Measurements from ENCODE around the gene AGO3. TPM values are rescaled to one million over a fixed set of nuclear protein-coding genes. Genes with fewer than 3 reads are reported as not detected.

AGO3 gene
- total and polyA plus RNA-seq, 4 donors = 3.0 to 19.5 (median 7.1) TPM

GRCh38 chr1:35914717-35915116, 16.2 kb upstream of the AGO3 start:
- Histone ChIP-seq H3K9ac (ENCODE audit: low read depth in 1 of 2, low read length in 2 of 2) (no peak overlapping the region), H3K4me1 (ENCODE audit: control insufficient read depth in 4 of 4, insufficient read depth in 4 of 4, low read length in 3 of 4) (no peaks in the 10 kb centered on the region), H3K27me3 (ENCODE audit: control insufficient read depth in 4 of 4, insufficient read depth in 4 of 4, low read length in 3 of 4) (no peaks in the 10 kb centered on the region), H3K27ac (ENCODE audit: low read depth in 1 of 2, low read length in 2 of 2) (no peak overlapping the region), H3K9me3 (ENCODE audit: control insufficient read depth in 4 of 4, low read length in 3 of 4) (no peaks in the 10 kb centered on the region), H3K4me3 (ENCODE audit: low read depth in 1 of 3, low read length in 3 of 3) (no peak overlapping the region), H3K36me3 (ENCODE audit: control insufficient read depth in 4 of 4, insufficient read depth in 3 of 4, low read depth in 1 of 4, low read length in 3 of 4) (peaks cover 8 to 74% (median 62%) of the 10 kb centered on the region in 4 donors)
- TF ChIP-seq, protein P1, sequence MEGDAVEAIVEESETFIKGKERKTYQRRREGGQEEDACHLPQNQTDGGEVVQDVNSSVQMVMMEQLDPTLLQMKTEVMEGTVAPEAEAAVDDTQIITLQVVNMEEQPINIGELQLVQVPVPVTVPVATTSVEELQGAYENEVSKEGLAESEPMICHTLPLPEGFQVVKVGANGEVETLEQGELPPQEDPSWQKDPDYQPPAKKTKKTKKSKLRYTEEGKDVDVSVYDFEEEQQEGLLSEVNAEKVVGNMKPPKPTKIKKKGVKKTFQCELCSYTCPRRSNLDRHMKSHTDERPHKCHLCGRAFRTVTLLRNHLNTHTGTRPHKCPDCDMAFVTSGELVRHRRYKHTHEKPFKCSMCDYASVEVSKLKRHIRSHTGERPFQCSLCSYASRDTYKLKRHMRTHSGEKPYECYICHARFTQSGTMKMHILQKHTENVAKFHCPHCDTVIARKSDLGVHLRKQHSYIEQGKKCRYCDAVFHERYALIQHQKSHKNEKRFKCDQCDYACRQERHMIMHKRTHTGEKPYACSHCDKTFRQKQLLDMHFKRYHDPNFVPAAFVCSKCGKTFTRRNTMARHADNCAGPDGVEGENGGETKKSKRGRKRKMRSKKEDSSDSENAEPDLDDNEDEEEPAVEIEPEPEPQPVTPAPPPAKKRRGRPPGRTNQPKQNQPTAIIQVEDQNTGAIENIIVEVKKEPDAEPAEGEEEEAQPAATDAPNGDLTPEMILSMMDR (IDR thresholded peaks at IDR 0.05; ENCODE audit: low read depth, low read length, missing input control) = no peak
- TF ChIP-seq FOXA2 (IDR thresholded peaks at IDR 0.05) (no peak), SP1 (IDR thresholded peaks at IDR 0.05) (no peak), GABPA (IDR thresholded peaks at IDR 0.05 in 1 of 2, conservative IDR thresholded peaks at IDR 0.05 in 1 of 2) (no peak), HNF4G (IDR thresholded peaks at IDR 0.05) (no peak), EGR1 (IDR thresholded peaks at IDR 0.05; ENCODE audit: low read depth in 2 of 2) (no peak), JUND (IDR thresholded peaks at IDR 0.05) (no peak), NR2F2 (IDR thresholded peaks at IDR 0.05) (no peak), HNF4A (conservative IDR thresholded peaks at IDR 0.05) (no peak), ATF3 (IDR thresholded peaks at IDR 0.05) (no peak), YY1 (IDR thresholded peaks at IDR 0.05) (no peak), TAF1 (conservative IDR thresholded peaks at IDR 0.05) (no peak), FOXA1 (IDR thresholded peaks at IDR 0.05) (no peak)
- TF ChIP-seq, protein P2, sequence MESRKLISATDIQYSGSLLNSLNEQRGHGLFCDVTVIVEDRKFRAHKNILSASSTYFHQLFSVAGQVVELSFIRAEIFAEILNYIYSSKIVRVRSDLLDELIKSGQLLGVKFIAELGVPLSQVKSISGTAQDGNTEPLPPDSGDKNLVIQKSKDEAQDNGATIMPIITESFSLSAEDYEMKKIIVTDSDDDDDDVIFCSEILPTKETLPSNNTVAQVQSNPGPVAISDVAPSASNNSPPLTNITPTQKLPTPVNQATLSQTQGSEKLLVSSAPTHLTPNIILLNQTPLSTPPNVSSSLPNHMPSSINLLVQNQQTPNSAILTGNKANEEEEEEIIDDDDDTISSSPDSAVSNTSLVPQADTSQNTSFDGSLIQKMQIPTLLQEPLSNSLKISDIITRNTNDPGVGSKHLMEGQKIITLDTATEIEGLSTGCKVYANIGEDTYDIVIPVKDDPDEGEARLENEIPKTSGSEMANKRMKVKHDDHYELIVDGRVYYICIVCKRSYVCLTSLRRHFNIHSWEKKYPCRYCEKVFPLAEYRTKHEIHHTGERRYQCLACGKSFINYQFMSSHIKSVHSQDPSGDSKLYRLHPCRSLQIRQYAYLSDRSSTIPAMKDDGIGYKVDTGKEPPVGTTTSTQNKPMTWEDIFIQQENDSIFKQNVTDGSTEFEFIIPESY (IDR thresholded peaks at IDR 0.05) = no peak
- TF ChIP-seq, protein P3, sequence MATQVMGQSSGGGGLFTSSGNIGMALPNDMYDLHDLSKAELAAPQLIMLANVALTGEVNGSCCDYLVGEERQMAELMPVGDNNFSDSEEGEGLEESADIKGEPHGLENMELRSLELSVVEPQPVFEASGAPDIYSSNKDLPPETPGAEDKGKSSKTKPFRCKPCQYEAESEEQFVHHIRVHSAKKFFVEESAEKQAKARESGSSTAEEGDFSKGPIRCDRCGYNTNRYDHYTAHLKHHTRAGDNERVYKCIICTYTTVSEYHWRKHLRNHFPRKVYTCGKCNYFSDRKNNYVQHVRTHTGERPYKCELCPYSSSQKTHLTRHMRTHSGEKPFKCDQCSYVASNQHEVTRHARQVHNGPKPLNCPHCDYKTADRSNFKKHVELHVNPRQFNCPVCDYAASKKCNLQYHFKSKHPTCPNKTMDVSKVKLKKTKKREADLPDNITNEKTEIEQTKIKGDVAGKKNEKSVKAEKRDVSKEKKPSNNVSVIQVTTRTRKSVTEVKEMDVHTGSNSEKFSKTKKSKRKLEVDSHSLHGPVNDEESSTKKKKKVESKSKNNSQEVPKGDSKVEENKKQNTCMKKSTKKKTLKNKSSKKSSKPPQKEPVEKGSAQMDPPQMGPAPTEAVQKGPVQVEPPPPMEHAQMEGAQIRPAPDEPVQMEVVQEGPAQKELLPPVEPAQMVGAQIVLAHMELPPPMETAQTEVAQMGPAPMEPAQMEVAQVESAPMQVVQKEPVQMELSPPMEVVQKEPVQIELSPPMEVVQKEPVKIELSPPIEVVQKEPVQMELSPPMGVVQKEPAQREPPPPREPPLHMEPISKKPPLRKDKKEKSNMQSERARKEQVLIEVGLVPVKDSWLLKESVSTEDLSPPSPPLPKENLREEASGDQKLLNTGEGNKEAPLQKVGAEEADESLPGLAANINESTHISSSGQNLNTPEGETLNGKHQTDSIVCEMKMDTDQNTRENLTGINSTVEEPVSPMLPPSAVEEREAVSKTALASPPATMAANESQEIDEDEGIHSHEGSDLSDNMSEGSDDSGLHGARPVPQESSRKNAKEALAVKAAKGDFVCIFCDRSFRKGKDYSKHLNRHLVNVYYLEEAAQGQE (IDR thresholded peaks at IDR 0.05) = no peak
- TF ChIP-seq, protein P4, sequence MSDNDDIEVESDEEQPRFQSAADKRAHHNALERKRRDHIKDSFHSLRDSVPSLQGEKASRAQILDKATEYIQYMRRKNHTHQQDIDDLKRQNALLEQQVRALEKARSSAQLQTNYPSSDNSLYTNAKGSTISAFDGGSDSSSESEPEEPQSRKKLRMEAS (IDR thresholded peaks at IDR 0.05) = no peak
- DNase-seq (ENCODE audit: low spot score) = no peak
- 96% methylated on average over 1 of the region's 1 CpG for WGBS

GRCh38 chr1:35915693-35916092, 15.2 kb upstream of the AGO3 start:
- no peak for TF ChIP-seq HNF4G (IDR thresholded peaks at IDR 0.05)
- TF ChIP-seq RAD21 (IDR thresholded peaks at IDR 0.05) = no peak
- TF ChIP-seq, protein P4 (IDR thresholded peaks at IDR 0.05) = no peak
- no peak for TF ChIP-seq JUND (IDR thresholded peaks at IDR 0.05)
- WGBS = 83% methylated on average over 2 of the region's 2 CpGs
- H3K36me3 ChIP-seq (ENCODE audit: control insufficient read depth in 4 of 4, insufficient read depth in 3 of 4, low read depth in 1 of 4, low read length in 3 of 4) = peaks cover 8 to 80% (median 57%) of the 10 kb centered on the region in 4 donors
- no peaks in the 10 kb centered on the region for H3K4me1 ChIP-seq (ENCODE audit: control insufficient read depth in 4 of 4, insufficient read depth in 4 of 4, low read length in 3 of 4)
- H3K9ac ChIP-seq (ENCODE audit: low read depth in 1 of 2, low read length in 2 of 2) = no peak overlapping the region
- no peak overlapping the region for H3K4me3 ChIP-seq (ENCODE audit: low read depth in 1 of 3, low read length in 3 of 3)
- no peak overlapping the region for H3K27ac ChIP-seq (ENCODE audit: low read depth in 1 of 2, low read length in 2 of 2)
- no peaks in the 10 kb centered on the region for H3K9me3 ChIP-seq (ENCODE audit: control insufficient read depth in 4 of 4, low read length in 3 of 4)
- no peak for DNase-seq (ENCODE audit: low spot score)
- H3K27me3 ChIP-seq (ENCODE audit: control insufficient read depth in 4 of 4, insufficient read depth in 4 of 4, low read length in 3 of 4) = no peaks in the 10 kb centered on the region

All from liver (tissue), 9 donors.